Measurements from ENCODE around the gene ANKRD33. TPM values are rescaled to one million over a fixed set of nuclear protein-coding genes. Genes with fewer than 3 reads are reported as not detected.
A peak's percentile ranks its signal among the peaks of the same experiment; 100 is the strongest.

ANKRD33 gene
- 0.19 and 0.41 TPM in 2 replicates for total RNA-seq (2021; fragmentation: NEBNext Ultra II Directional; extraction: Animal tissue kit (Norgen Biotek cat#: 25700))
- 0.53 and 1.5 TPM in 2 replicates for polyA plus RNA-seq (2011; rRNA removed)
- 1.1 TPM for polyA plus RNA-seq (2011; cell fraction: cytosol; rRNA removed)
- polyA plus RNA-seq (2011; cell fraction: nucleus; rRNA removed): 8.7 TPM
- polyA plus RNA-seq (2012, experiment 1 of 2): 0.53 to 1.1 TPM (median 0.62 TPM) in 4 replicates
- polyA plus RNA-seq (2012, experiment 2 of 2): 0.39 TPM
- polyA plus RNA-seq (2013, experiment 1 of 2): 0.34 TPM
- 0.57 TPM for polyA plus RNA-seq (2013, experiment 2 of 2)
- polyA minus RNA-seq (2011; rRNA and poly(A)+ RNA removed): 0.34 and 0.73 TPM in 2 replicates
- not detected for polyA minus RNA-seq (2011; cell fraction: cytosol; rRNA and poly(A)+ RNA removed)
- polyA minus RNA-seq (2011; cell fraction: nucleus; rRNA and poly(A)+ RNA removed): 3.4 TPM
- long read RNA-seq, experiment 1: 0 reads
- long read RNA-seq, experiment 2: 0 reads

- H4K91ac ChIP-seq (replicated peaks; ENCODE audit: insufficient read length, low read length): no peak within 1 kb of the TSS
- peak in 1 of 2 experiments; percentile 95 for DNase-seq (ENCODE audit: low read depth in 1 of 2, low spot score in 2 of 2)
- 49% methylated on average over 38 of the region's 41 CpGs; no CpG with 5 or more reads in 1 of the 2 experiments for WGBS, 2 experiments (ENCODE audit: extremely low coverage in 1 of 2, insufficient coverage in 1 of 2, insufficient read length in 1 of 2, insufficient replicate concordance in 2 of 2, low coverage in 1 of 2, low lambda C conversion rate in 2 of 2, missing lambda C conversion rate in 1 of 2)
- H3K79me1 ChIP-seq (ENCODE audit: low read depth, low read length): no peaks in the 10 kb centered on the region
- H3K4me2 ChIP-seq (ENCODE audit: insufficient read depth in 1 of 2, low read depth in 2 of 2, low read length in 2 of 2): peak within 1 kb of the TSS; percentile 62 to 63
- 0 out of 2 replicates have a peak within 1 kb of the TSS, but pooled peaks have one; percentile 45 for H2AK5ac ChIP-seq (ENCODE audit: low read depth, low read length)
- no peak within 1 kb of the TSS; the same call in 1 of the 2 replicates for H3K18ac ChIP-seq (ENCODE audit: extremely low read depth, low read length)
- H4K8ac ChIP-seq (ENCODE audit: extremely low read depth, insufficient read depth, low read length): no peak within 1 kb of the TSS
- peaks cover 0 to 12% (median 5%) of the 10 kb centered on the region in 4 experiments; a peak in 6 of 7 replicates for H3K4me1 ChIP-seq (replicated peaks in 1 of 4; ENCODE audit: control insufficient read depth in 3 of 4, insufficient read depth in 4 of 4, low read length in 3 of 4)
- H3K4ac ChIP-seq (replicated peaks; ENCODE audit: insufficient read length, low read depth, low read length): no peak within 1 kb of the TSS
- H2AFZ ChIP-seq (ENCODE audit: low read length): peak within 1 kb of the TSS; percentile 5; the same call in 1 of the 2 replicates
- CTCF ChIA-PET (ENCODE audit: partially characterized antibody): interaction anchor here (0.6 to 9.1 kb wide), 20 partner anchors 10 to 468 kb away, joined by 3 to 120 read pairs (median 4); a partner anchor contains a TSS
- no peak within 1 kb of the TSS for H4K5ac ChIP-seq (ENCODE audit: insufficient read length, low read depth, low read length)
- H3K27ac ChIP-seq (ENCODE audit: low read depth, low read length): no peak within 1 kb of the TSS
- H3K14ac ChIP-seq (ENCODE audit: insufficient read length): no peak within 1 kb of the TSS
- POLR2A ChIA-PET (ENCODE audit: partially characterized antibody): interaction anchor here (1.0 to 1.7 kb wide), 4 partner anchors 23 to 56 kb away, joined by 3 to 6 read pairs (median 3); no protein-coding TSS in a partner anchor
- no peak within 1 kb of the TSS for H2BK120ac ChIP-seq (replicated peaks; ENCODE audit: low read depth, low read length)
- no peak within 1 kb of the TSS for H3K23ac ChIP-seq (ENCODE audit: insufficient read length)
- H3K36me3 ChIP-seq (ENCODE audit: control insufficient read depth in 2 of 4, insufficient read depth in 4 of 4, low read length in 3 of 4): no peaks in the 10 kb centered on the region
- H2BK20ac ChIP-seq (ENCODE audit: low read length): peak within 1 kb of the TSS; percentile 76; the same call in 1 of the 2 replicates
- H4K20me1 ChIP-seq (replicated peaks in 1 of 2; ENCODE audit: control insufficient read depth in 1 of 2, insufficient read depth in 2 of 2, low read length in 2 of 2): no peaks in the 10 kb centered on the region
- H3K27me3 ChIP-seq (replicated peaks in 1 of 4; ENCODE audit: control insufficient read depth in 3 of 4, extremely low read depth in 1 of 4, insufficient read depth in 3 of 4, low read length in 3 of 4): peaks cover 0 to 10% (median 6%) of the 10 kb centered on the region in 4 experiments; a peak in 3 of 7 replicates
- peak within 1 kb of the TSS; percentile 67; the same call in 1 of the 2 replicates for H2BK15ac ChIP-seq (ENCODE audit: low read length)
- no peaks in the 10 kb centered on the region for H3K23me2 ChIP-seq (ENCODE audit: low read depth, low read length)
- no peak within 1 kb of the TSS for H3K56ac ChIP-seq (replicated peaks; ENCODE audit: insufficient read length, low read depth, low read length)
- FAIRE-seq: no peak
- peak within 1 kb of the TSS; percentile 22 to 52 (median 32); a peak in 7 of 8 replicates for H3K4me3 ChIP-seq (ENCODE audit: extremely low read depth in 1 of 4, insufficient read depth in 2 of 4, low read depth in 3 of 4, low read length in 4 of 4)
- no peaks in the 10 kb centered on the region for H3K9me3 ChIP-seq (ENCODE audit: insufficient read depth in 2 of 2, low read depth in 1 of 2, low read length in 1 of 2)
- peak within 1 kb of the TSS; percentile 77; the same call in 1 of the 2 replicates for H2BK12ac ChIP-seq (ENCODE audit: low read depth, low read length)
- no peaks in the 10 kb centered on the region for H3K79me2 ChIP-seq (ENCODE audit: control insufficient read depth in 1 of 2, insufficient read depth in 2 of 2, low read length in 2 of 2)
- no peak within 1 kb of the TSS for H3K9ac ChIP-seq (replicated peaks in 1 of 4; ENCODE audit: extremely low read depth in 1 of 4, low read depth in 3 of 4, low read length in 3 of 4)
- peak within 1 kb of the TSS; percentile 25; the same call in 1 of the 2 replicates for H2BK5ac ChIP-seq (ENCODE audit: low read depth, low read length)
- TF ChIP-seq, protein P1, sequence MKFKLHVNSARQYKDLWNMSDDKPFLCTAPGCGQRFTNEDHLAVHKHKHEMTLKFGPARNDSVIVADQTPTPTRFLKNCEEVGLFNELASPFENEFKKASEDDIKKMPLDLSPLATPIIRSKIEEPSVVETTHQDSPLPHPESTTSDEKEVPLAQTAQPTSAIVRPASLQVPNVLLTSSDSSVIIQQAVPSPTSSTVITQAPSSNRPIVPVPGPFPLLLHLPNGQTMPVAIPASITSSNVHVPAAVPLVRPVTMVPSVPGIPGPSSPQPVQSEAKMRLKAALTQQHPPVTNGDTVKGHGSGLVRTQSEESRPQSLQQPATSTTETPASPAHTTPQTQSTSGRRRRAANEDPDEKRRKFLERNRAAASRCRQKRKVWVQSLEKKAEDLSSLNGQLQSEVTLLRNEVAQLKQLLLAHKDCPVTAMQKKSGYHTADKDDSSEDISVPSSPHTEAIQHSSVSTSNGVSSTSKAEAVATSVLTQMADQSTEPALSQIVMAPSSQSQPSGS (IDR thresholded peaks at IDR 0.05; ENCODE audit: low read length): no peak
- TF ChIP-seq, protein P2, sequence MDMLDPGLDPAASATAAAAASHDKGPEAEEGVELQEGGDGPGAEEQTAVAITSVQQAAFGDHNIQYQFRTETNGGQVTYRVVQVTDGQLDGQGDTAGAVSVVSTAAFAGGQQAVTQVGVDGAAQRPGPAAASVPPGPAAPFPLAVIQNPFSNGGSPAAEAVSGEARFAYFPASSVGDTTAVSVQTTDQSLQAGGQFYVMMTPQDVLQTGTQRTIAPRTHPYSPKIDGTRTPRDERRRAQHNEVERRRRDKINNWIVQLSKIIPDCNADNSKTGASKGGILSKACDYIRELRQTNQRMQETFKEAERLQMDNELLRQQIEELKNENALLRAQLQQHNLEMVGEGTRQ (IDR thresholded peaks at IDR 0.05; ENCODE audit: low read length): no peak
- TF ChIP-seq NANOG (IDR thresholded peaks at IDR 0.05; ENCODE audit: insufficient read depth, low read depth, low read length, poor library complexity, severe bottlenecking) (no peak), POLR2AphosphoS5 (IDR thresholded peaks at IDR 0.05; ENCODE audit: low read depth, low read length) (no peak), KDM4A (IDR thresholded peaks at IDR 0.05; ENCODE audit: low read depth, low read length, severe bottlenecking) (peak; percentile 44)
Observed at GRCh38 chr12:51887476-51888315, at the start of gene ANKRD33. TSS of gene ANKRD33 (plus strand) at chr12:51888103. CDS start at chr12:51888187, 84 bp downstream.

Data from H1 (cell line).